ENCODE measurements around the gene MYL12A.
A peak's percentile ranks its signal among the peaks of the same experiment; 100 is the strongest.
"Not testable (repeated sequence)": the region's sequence is repeated elsewhere in the genome, so short reads cannot be mapped to it uniquely, and the experiment has no call there.

MYL12A gene

DNA sequence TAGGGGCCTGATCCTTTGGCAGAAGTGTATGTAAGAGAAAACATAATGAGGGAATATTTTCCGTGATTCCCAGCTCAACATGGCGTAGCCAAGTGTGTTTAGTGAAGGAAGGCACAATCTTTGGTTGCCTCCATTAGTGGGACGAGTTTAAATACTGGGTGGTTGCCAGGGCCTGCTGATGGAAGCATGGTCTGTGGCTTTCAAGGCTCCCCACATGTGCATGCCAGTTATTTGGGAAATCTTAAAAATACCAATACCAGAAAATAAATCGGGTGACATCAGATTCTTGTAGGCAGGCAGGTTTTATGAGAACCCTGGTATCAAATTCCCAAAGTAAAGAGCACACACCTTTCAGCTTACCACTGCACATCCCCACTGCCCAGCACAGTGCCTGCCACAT lies 7.1 kb downstream of the MYL12A start:
- no peak for DNase-seq (ENCODE audit: extremely low read depth in 1 of 2, low read depth in 1 of 2)

- DNase-seq (ENCODE audit: extremely low read depth in 1 of 2, low read depth in 1 of 2) = no peak
These were observed 8.1 kb downstream of the MYL12A start for GRCh38 chr18:3255611-3256165.

GRCh38 chr18:3256693-3257626 lies 9.4 kb downstream of the MYL12A start:
- DNase-seq (ENCODE audit: extremely low read depth in 1 of 2, low read depth in 1 of 2) = no peak

DNA sequence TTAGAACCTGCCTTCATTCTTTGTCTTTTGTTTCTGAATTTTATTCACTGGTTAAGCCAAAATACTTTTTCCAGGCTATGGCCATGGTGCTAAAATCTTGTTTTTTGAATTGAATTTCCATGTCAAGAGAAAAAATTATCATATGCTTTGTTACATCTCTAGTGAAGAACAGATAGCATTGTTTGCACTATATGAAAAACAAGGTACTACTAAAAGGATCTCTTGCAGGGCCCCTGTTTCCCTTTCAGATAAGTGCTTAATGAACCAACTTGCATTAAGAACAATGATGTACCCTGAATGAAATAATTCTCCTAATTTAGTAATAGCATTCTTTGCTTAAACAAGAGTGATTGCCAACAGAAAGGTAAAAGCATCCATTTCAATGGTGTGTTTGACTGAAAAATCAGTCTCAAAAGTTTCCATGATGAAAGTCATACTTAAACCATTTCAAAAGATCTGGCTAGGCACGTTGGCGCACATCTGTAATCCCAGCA lies 10.1 kb downstream of the MYL12A start:
- no peak for DNase-seq (ENCODE audit: extremely low read depth in 1 of 2, low read depth in 1 of 2)

DNA sequence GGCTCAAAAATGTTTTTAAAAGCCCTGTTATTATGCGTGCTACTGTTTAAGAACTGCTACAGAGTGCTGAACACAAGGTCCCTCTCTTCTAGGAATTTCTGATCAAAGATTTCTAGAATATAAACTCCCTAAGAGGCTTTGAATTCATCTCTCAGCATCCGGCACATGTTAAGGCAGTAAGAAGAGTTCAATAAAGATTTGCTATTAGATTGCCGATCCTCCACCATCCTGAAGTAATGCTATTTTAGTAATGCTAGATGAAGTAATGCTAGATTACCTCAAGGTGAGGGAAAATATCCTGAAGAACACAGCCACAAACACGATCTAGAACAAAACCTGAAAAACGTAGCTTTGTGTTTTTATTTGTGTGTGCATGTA lies 13.4 kb downstream of the MYL12A start:
- no peak for DNase-seq (ENCODE audit: extremely low read depth in 1 of 2, low read depth in 1 of 2)

DNA sequence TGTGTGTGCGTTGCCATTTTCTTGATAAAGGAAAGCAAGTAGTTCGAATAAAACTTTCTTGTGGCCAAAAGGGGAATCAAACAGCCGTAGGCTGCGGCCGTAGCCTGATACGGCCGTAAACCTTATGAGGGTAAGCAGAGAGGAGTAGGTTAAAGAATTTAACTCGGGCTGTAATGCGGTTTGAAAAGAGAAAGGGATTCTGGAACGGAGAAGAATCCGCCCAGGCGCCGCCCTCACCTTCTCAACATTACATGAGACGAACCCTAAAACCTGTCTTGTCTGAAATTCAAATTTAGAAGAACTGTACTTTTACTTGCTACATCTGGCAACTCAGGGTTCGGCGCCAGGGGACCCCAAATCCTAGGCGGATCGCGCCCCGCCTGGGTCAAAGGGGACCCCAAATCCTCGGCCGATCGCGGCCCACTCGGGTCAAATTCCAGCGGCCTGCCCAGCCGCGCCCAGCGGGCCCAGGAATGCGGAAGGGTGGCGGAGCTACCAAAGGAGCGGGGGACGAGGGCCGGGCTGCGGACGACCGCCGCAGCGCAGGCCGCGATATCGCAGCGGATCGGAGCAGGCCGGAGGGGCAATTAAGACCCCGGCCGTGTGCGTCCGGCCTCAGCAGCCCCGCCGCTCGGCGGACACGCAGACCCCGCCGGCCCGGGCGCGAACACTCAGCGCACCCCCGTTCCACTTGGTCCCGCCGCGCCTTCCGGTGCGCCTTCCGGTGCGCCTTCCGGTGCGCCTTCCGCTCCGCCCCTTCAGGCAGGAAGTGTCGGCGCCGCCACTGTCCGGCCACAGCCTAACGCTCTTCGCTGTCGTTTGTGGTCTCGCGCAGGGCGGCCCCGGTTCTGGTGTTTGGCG lies 14.0 kb downstream of the MYL12A start, which contains the start of gene MYL12B:
Gene MYL12B (plus strand): TSS at position 761 of the 861 bp plus-strand sequence. CDS start 10,766 bp downstream, outside the sequence.
- DNase-seq (ENCODE audit: extremely low read depth in 1 of 2, low read depth in 1 of 2) = peak; percentile 42 to 63

- no peak for DNase-seq (ENCODE audit: extremely low read depth in 1 of 2, low read depth in 1 of 2)
These were observed 14.9 kb downstream of the MYL12A start for GRCh38 chr18:3262234-3263131.

DNA sequence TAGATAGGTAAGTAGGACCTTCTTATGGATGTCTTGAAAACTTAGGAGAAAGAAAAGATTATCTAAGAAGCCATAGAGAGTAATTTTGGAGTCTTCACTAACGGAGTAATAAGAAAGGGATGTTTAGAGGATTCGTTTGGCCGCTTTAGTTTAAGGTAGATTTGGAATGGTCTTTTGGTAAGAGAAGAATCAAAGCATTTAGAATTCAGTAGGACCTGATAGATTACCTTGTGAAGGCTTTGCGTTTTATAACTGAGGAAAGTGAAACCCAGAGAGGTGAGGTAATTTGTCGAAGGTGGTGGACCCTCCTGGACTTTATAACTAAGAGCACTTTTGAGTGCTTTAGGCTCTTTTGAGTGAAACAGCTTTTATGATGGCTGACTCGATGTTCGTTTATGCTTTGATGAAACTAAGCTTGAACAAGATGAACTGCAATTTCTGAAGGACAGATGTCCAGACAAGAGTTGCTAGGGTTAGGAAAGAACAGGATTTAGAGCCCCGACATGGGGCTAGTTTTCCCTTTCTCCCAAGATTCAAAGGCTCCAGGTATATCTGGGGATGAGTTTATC lies 15.6 kb downstream of the MYL12A start:
- no peak for DNase-seq (ENCODE audit: extremely low read depth in 1 of 2, low read depth in 1 of 2)

GRCh38 chr18:3264362-3264761 lies 16.8 kb downstream of the MYL12A start:
- DNase-seq (ENCODE audit: extremely low read depth in 1 of 2, low read depth in 1 of 2) = no peak

DNA sequence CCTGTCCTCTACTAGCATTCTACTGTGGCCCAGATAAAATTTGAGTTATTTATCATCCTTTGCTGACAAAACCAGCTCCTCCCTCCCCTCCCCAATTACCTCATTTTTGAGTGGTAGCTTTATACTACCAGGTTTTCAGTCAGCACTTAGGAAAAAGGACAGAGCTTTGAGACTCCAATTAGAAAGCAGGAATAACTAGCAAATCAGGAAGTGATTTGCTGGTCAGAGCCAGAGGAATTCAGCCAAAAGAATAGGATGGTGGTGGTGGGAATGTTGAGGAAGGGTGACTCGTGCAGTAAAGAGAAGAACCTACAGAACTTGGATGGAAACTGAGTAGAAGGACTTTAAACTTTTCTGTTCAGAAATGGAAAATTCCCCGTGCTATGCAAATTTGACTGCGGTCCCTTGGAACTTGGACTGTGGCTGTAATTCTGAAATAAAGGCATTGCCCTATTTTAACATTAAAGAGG lies 18.0 kb downstream of the MYL12A start:
- DNase-seq (ENCODE audit: extremely low read depth in 1 of 2, low read depth in 1 of 2) = no peak

DNA sequence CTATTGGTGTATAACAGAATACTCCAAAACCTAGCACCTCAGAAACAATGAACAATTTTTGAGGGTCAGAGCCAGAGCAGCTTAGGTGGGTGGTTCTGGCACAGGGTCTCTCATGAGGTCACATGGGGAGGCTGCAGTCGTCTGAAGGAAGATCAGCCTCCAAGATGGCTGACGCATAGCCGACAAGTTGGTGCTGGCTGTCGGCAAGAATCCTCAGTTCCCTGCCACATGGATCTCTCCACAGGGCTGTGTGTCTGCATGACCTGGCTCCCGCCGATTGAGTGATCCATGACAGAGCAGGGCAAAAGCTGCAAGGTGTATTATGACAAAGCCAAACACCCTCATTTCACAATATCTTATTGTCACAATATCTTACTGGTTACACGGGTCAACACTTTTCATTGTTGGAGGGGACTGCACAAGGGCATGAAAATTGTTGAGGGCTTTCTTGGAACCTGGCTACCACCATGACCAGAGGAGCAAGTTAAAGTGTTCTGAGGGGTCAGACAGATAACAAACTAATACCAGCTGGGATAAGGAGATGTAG lies 18.5 kb downstream of the MYL12A start:
- no peak for DNase-seq (ENCODE audit: extremely low read depth in 1 of 2, low read depth in 1 of 2)

DNA sequence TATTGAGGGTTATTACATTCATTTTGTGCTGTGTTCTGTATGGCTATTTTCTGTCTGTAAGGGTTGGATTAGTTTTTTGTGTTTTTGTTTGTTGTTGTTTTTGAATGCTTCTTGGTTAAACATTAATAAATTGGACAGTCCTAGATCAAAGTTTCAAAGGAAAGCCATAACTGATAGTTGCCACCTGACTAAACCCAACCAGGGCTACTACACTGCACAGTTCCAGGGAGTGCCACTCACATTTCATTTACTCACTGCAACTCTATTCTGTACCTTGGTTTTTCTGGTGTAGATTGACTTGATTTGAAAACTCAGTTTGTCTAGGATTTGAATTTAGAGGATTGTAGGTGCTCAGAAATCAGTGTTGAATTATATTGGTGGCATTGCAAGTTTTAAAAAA lies 20.7 kb downstream of the MYL12A start:
- DNase-seq (ENCODE audit: extremely low read depth in 1 of 2, low read depth in 1 of 2) = no peak

DNA sequence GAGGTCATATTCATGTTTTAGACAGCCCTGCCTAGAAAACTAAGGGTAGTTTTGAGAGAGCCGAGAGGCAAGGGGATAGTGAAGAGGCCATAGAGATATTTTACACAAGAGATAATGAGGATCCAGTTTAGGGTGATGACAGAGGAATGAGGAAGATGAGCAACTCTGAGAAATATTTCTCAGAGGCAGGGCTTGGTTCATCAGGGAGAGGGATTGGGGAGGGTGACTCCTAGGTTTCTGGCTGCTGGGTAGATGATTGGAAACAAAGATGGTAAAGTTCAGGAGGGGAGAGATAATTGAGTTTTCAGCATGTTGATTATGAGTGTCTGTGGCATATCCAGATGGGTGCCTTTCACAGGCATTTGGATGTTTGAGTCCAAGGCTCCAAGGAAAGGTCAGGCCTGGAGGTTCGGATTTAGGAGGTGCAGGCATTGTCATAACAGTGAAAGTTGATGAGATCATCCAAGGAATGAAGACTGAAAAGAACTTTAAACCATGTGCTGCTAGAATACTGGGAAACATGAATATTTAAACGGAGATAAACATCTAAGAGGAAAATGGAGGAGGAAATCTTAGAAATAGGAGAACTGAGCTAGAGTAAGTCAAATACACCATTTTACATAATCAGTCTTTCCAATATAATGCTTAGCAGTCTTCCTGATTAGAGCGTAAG lies 21.8 kb downstream of the MYL12A start:
- no peak for DNase-seq (ENCODE audit: extremely low read depth in 1 of 2, low read depth in 1 of 2)

GRCh38 chr18:3269914-3270299 lies 22.3 kb downstream of the MYL12A start:
- DNase-seq (ENCODE audit: extremely low read depth in 1 of 2, low read depth in 1 of 2) = no peak

DNA sequence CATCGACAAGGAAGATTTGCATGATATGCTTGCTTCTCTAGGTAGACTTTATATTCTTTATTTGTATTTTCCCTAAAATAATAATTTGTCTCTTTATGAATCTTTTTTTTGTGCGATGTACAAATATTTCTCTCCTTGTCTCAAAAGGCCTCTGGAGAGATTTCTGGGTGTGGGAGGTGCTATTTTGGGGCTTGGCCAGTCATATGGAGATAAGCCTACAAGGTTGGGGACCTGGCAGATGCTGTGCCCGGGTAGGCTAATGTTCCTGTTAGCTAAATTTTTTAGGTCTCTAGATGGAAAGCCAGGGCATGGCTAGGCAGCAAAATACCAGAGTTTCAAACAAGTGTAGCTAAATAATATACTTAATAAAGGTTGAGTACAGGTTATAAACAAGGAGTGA lies 25.4 kb downstream of the MYL12A start:
- no peak for DNase-seq (ENCODE audit: extremely low read depth in 1 of 2, low read depth in 1 of 2)

GRCh38 chr18:3277643-3278213 lies 30.1 kb downstream of the MYL12A start:
- not testable (repeated sequence) for DNase-seq (ENCODE audit: extremely low read depth in 1 of 2, low read depth in 1 of 2)

DNA sequence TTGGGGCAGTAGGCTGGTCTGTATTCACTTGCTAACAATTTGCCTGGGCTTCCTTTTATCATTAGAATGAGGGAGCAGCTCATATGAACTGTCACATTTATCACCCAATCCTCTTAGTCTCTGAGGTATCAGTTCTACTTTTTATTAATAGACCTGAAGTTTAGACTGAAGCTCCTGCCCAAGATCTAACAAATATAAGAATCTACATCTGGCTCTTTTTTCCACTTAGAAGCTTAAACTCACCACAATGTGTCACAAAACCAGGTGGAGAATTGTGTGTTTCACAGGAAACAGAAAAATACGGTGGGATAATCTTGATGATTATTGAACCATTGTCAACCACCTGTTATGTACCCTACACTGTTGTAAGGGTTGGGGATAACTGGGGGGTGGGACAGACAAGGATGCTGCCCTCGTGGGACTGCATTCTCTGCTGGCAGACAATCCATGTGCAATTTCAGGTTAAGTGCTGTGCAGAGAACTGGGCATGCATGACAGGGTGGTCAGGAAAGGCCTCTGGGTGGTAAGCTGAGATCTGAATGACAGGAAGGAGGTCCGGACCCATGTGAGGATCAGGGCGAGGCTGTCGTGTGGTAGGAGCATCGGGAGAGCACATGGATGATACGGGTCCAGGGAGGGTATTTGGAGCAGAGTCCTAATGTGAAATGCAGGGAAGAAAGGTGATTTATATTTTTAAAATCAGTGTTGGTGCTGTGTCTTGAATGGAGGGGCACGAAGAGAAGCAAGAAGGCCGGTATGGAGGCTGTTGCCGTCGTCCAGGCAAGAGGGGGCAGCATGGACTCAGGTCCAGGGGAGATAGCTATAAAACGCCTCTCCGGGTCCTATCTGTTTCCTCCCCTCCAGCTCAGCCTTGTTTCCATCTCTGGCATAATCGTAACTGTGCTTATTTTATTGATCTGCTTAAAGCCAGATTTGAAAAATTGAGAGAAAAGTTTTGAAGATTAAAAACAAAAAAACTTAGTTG lies 31.9 kb downstream of the MYL12A start:
- no peak for DNase-seq (ENCODE audit: extremely low read depth in 1 of 2, low read depth in 1 of 2)

All from activated CD8-positive, alpha-beta memory T cell treated with anti-CD3 and anti-CD28 coated beads for 1 hour (primary cell).